SU-DHL-6 (cell line): ENCODE results near the gene HYDIN.

Experiments
- CTCF ChIP-seq: fragments of 200-600 bp; sonication (generic); IDR thresholded peaks from one replicate; pipeline ENCODE4 v1.5.1; 2017; ENCODE audit warnings: antibody characterized with exemption, mild to moderate bottlenecking, low read length, moderate library complexity; ENCODE audit not compliant: insufficient read depth, poor library complexity, severe bottlenecking
- EZH2phosphoT487 ChIP-seq: fragments of 200-600 bp; sonication (generic), shearing (Covaris generic); conservative IDR thresholded peaks from 2 replicates; pipeline ENCODE4 v1.6.1; 2018; ENCODE audit warnings: mild to moderate bottlenecking, antibody characterized with exemption, low read length, moderate library complexity, mixed read lengths

DNA sequence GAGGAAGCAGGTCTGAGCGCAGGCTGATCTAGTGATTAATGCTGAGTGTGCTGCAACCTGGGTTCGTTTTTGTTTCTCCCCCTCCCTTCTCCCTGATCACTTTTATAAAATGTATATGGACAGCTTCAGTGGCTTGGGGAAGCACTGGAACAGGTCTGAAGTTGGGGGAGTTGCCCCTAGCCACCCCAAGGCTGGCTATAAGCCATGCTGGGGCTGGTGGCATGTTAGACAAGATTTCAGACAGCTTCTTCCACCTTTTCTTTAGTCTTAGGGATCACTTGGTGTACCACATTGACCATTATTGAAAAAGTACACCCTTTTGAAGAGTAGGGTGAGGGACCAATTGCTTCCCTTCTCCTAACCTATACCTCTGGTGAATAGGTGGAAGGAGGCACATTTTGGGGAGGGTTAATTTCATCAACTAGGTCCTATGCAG lies 425.8 kb downstream of the HYDIN start:
- TF ChIP-seq CTCF (no peak), EZH2phosphoT487 (no peak)
